OCI-LY3 (cell line): Measurements from ENCODE around the gene MBOAT7.

Experiments
- H2AFZ ChIP-seq: fragments of 200-600, 300-600 bp; shearing (Covaris generic); 2 replicates; pipeline ENCODE4 v1.6.0; 2014; ENCODE audit warnings: antibody characterized with exemption, low read depth, low read length
- H3K27ac ChIP-seq: fragments of 200-600, 300-600 bp; sonication (generic); 2 replicates; pipeline ENCODE4 v1.5.1; 2014; ENCODE audit warnings: mild to moderate bottlenecking, low read length, moderate library complexity, mixed read lengths
- H3K27me3 ChIP-seq: fragments of 200-600, 300-600 bp; sonication (generic); 2 replicates; pipeline ENCODE4 v1.6.1; 2014; ENCODE audit warnings: low read depth, low read length, mixed read lengths
- H3K36me3 ChIP-seq: fragments of 200-600, 300-600 bp; sonication (generic); replicated peaks from 2 replicates; pipeline ENCODE3; 2014; ENCODE audit warnings: low read depth, low read length, mixed read lengths
- H3K4me1 ChIP-seq: fragments of 300-600, 200-600 bp; sonication (generic); 2 replicates; pipeline ENCODE4 v1.6.1; 2014; ENCODE audit warnings: low read length, mixed read lengths
- H3K4me2 ChIP-seq: fragments of 200-600, 300-600 bp; sonication (generic); 2 replicates; pipeline ENCODE4 v1.6.1; 2014; ENCODE audit warnings: low read length, mixed read lengths
- H3K4me3 ChIP-seq: fragments of 300-600, 200-600 bp; sonication (generic); 2 replicates; pipeline ENCODE4 v1.5.1; 2014; ENCODE audit warnings: antibody characterized with exemption, mild to moderate bottlenecking, low read length, moderate library complexity
- H3K79me2 ChIP-seq: fragments of 300-600, 200-600 bp; shearing (Covaris generic); 2 replicates; pipeline ENCODE4 v1.6.1; 2014; ENCODE audit warnings: mild to moderate bottlenecking, low read length, mixed read lengths
- H3K9ac ChIP-seq: fragments of 300-600, 200-600 bp; shearing (Covaris generic); 2 replicates; pipeline ENCODE4 v1.6.0; 2014; ENCODE audit warnings: mild to moderate bottlenecking, low read length, moderate library complexity
- H3K9me3 ChIP-seq: fragments of 200-600, 300-600 bp; shearing (Covaris generic); 2 replicates; pipeline ENCODE4 v1.6.1; 2014; ENCODE audit warnings: low read length, mixed read lengths; ENCODE audit not compliant: insufficient read depth
- H4K20me1 ChIP-seq: fragments of 200-600, 300-600 bp; sonication (generic); 2 replicates; pipeline ENCODE4 v1.6.1; 2016; ENCODE audit warnings: low read length, mixed read lengths; ENCODE audit not compliant: insufficient read depth
- CTCF ChIP-seq: fragments of 200-600, 300-600 bp; sonication (generic); IDR thresholded peaks from 2 replicates; pipeline ENCODE4 v1.5.1; 2014; ENCODE audit warnings: antibody characterized with exemption, low read length, low read depth
- EZH2phosphoT487 ChIP-seq: fragments of 200-600 bp; shearing (Covaris generic); IDR thresholded peaks from 2 replicates; pipeline ENCODE4 v1.6.1; 2018; ENCODE audit warnings: antibody characterized with exemption, mixed run types, low read depth

Gene MBOAT7

GRCh38 chr19:54179262-54179852 lies 10.0 kb downstream of the MBOAT7 start:
- Histone ChIP-seq H2AFZ (no peak overlapping the region), H3K4me3 (no peak overlapping the region), H3K4me2 (no peak overlapping the region), H3K9ac (no peak overlapping the region), H3K27me3 (no peaks in the 10 kb centered on the region), H3K36me3 (peaks cover 23% of the 10 kb centered on the region), H3K9me3 (no peaks in the 10 kb centered on the region), H4K20me1 (no peaks in the 10 kb centered on the region), H3K79me2 (no peaks in the 10 kb centered on the region), H3K27ac (no peak overlapping the region), H3K4me1 (no peaks in the 10 kb centered on the region)
- no peak for TF ChIP-seq CTCF
- no peak for TF ChIP-seq EZH2phosphoT487

- Histone ChIP-seq H3K79me2 (no peaks in the 10 kb centered on the region), H3K27ac (no peak overlapping the region), H3K9me3 (no peaks in the 10 kb centered on the region), H3K4me3 (no peak overlapping the region), H2AFZ (no peak overlapping the region), H3K36me3 (peaks cover 23% of the 10 kb centered on the region), H3K27me3 (no peaks in the 10 kb centered on the region), H4K20me1 (no peaks in the 10 kb centered on the region), H3K4me2 (no peak overlapping the region), H3K9ac (no peak overlapping the region), H3K4me1 (no peaks in the 10 kb centered on the region)
- TF ChIP-seq CTCF (no peak), EZH2phosphoT487 (no peak)
Observed at GRCh38 chr19:54178581-54179261, 10.7 kb downstream of the MBOAT7 start.

DNA sequence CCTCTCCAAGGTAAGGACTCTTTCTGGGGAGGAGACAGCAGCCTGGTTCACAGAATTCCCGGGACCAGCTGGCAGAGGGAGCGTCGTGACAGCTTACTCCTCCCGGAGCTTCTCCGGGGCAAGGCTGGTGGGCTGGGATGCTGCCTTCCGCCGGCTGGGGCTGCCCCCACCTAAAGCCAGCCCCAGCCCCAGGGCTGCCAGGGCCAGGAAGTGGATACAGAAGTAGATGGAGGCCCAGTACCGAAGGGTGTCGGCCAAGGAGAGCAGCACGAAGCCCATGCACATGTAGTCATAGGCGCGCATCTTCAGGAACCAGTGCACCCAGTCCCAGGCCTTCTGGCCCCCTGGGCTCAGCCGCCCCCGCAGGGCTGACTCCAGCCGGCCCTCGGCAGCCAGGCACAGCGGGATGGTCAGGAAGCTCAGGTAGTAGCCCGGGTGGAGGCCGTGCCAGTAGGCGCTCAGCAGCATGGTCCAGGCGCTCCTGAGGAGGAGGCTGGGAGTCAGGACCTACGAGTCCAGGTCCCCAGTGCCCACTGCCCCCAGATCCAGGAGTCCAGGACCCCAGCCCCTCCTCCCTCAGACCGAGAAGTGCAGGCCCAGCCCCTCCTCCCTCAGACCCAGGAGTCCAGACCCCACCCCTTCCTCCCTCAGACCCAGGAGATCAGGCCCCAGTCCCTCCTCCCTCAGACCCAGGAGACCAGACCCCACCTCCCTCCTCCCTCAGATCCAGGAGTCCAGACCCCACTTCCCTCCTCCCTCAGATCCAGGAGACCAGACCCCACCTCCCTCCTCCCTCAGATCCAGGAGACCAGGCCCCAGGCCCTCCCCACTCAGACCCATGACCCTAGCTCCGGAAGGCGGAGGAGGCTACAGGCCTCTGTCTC lies 15.2 kb downstream of the MBOAT7 start:
- Histone ChIP-seq H3K27ac (no peak overlapping the region), H3K4me2 (no peak overlapping the region)

More for the DNA sequence above, 15.2 kb downstream of the MBOAT7 start:
- Histone ChIP-seq H3K27me3 (no peaks in the 10 kb centered on the region), H3K79me2 (no peaks in the 10 kb centered on the region), H3K9ac (no peak overlapping the region), H3K4me3 (no peak overlapping the region), H3K4me1 (peaks cover 4% of the 10 kb centered on the region; the same call in 1 of the 2 replicates), H3K36me3 (peaks cover 7% of the 10 kb centered on the region), H2AFZ (no peak overlapping the region), H4K20me1 (no peaks in the 10 kb centered on the region), H3K9me3 (no peaks in the 10 kb centered on the region)
- TF ChIP-seq EZH2phosphoT487 (no peak), CTCF (no peak)
